Stimulated activated CD4-positive, alpha-beta T cell treated with anti-CD3 and anti-CD28 coated beads, Interleukin-4, amount 100 ng/mL, for 24 hours (primary cell): ENCODE measurements around the gene OR7G3.
A peak's percentile ranks its signal among the peaks of the same experiment; 100 is the strongest.

Experiments
- DNase-seq: peaks from one replicate; pipeline ENCODE4 v3.0.0-alpha.2; 2020

The OR7G3 gene

GRCh38 chr19:9126900-9127405 lies at the start of gene OR7G3:
OR7G3 (minus strand) TSS chr19:9126950; CDS start chr19:9126950, 0 bp downstream.
- DNase-seq: no peak

- no peak for DNase-seq
These were observed 48.6 kb upstream of the OR7G3 start for GRCh38 chr19:9175326-9175725.

GRCh38 chr19:9171393-9171991 lies 44.7 kb upstream of the OR7G3 start:
- no peak for DNase-seq

- DNase-seq: no peak
These were observed 40.1 kb upstream of the OR7G3 start for GRCh38 chr19:9166846-9167245.

GRCh38 chr19:9165261-9165660 lies 38.5 kb upstream of the OR7G3 start:
- DNase-seq: no peak

- DNase-seq: no peak
These were observed 34.7 kb upstream of the OR7G3 start for GRCh38 chr19:9161427-9161826.

- DNase-seq: no peak
These were observed 33.1 kb upstream of the OR7G3 start for GRCh38 chr19:9159891-9160290.

- no peak for DNase-seq
These were observed 29.6 kb upstream of the OR7G3 start for GRCh38 chr19:9156304-9156703.

- DNase-seq: no peak
These were observed 28.8 kb upstream of the OR7G3 start for GRCh38 chr19:9155591-9155990.

GRCh38 chr19:9151367-9151766 lies 24.6 kb upstream of the OR7G3 start:
- no peak for DNase-seq

- no peak for DNase-seq
These were observed 23.9 kb upstream of the OR7G3 start for GRCh38 chr19:9150650-9151049.

- DNase-seq: no peak
These were observed 23.2 kb upstream of the OR7G3 start for GRCh38 chr19:9149997-9150396.

- DNase-seq: no peak
These were observed 21.9 kb upstream of the OR7G3 start for GRCh38 chr19:9148697-9149096.

GRCh38 chr19:9146882-9147281 lies 20.1 kb upstream of the OR7G3 start:
- DNase-seq: no peak

GRCh38 chr19:9144920-9145319 lies 18.2 kb upstream of the OR7G3 start:
- DNase-seq: no peak

GRCh38 chr19:9140159-9140874 lies 13.6 kb upstream of the OR7G3 start, which contains the start of gene ZNF317:
ZNF317 (plus strand) TSS chr19:9140397; CDS start chr19:9156017, 15,620 bp downstream.
- peak; percentile 92 for DNase-seq

GRCh38 chr19:9139609-9140158 lies 12.9 kb upstream of the OR7G3 start:
- DNase-seq: no peak

- DNase-seq: no peak
These were observed 5.7 kb upstream of the OR7G3 start for GRCh38 chr19:9132422-9132821.

- DNase-seq: no peak
These were observed 4.2 kb upstream of the OR7G3 start for GRCh38 chr19:9130965-9131364.

GRCh38 chr19:9128171-9128570 lies 1.4 kb upstream of the OR7G3 start:
- DNase-seq: no peak

- DNase-seq: no peak
These were observed 10.2 kb downstream of the OR7G3 start for GRCh38 chr19:9116547-9116946.

GRCh38 chr19:9115307-9115813 lies 11.4 kb downstream of the OR7G3 start, which contains the start of gene OR7G1:
OR7G1 (minus strand) TSS chr19:9115763; CDS start chr19:9115763, 0 bp downstream.
- DNase-seq: no peak

GRCh38 chr19:9109959-9110358 lies 16.8 kb downstream of the OR7G3 start:
- DNase-seq: no peak

- no peak for DNase-seq
These were observed 19.4 kb downstream of the OR7G3 start, which contains the start of gene OR7G2 for GRCh38 chr19:9107375-9107774. OR7G2 (minus strand) TSS chr19:9107475; CDS start chr19:9103243, 4,232 bp downstream.
